Glomerular endothelial cell (primary cell): ENCODE results near the gene TYMP. TPM values are rescaled to one million over a fixed set of nuclear protein-coding genes. Genes with fewer than 3 reads are reported as not detected.

Experiments
- DNase-seq: peaks from one replicate; pipeline ENCODE4 v3.0.0-alpha.2; 2011; ENCODE audit warnings: low read depth, low spot score; ENCODE audit errors: extremely low read depth
- total RNA-seq: library from RNA; depleted of rRNA; stranded (reverse); fragments of >200 nt; gene quantifications from 2 replicates; pipeline ENCODE4 v1.2.3, GENCODE V29; 2015

Gene TYMP
- total RNA-seq, 1 donor from 2014 or later = 23.9 TPM

- no peak for DNase-seq
Measured at GRCh38 chr22:50486561-50487289, 43.1 kb downstream of the TYMP start, which contains the start of gene MIOX. Gene MIOX (plus strand): TSS chr22:50486859. CDS start chr22:50486898, 39 bp downstream.

- DNase-seq = no peak
Measured at GRCh38 chr22:50485221-50486131, 44.3 kb downstream of the TYMP start.

- DNase-seq = no peak
Measured at GRCh38 chr22:50483977-50484853, 45.6 kb downstream of the TYMP start.

- no peak for DNase-seq
Measured at GRCh38 chr22:50483556-50483955, 46.3 kb downstream of the TYMP start.

- no peak for DNase-seq
Measured at GRCh38 chr22:50483106-50483505, 46.7 kb downstream of the TYMP start.

- DNase-seq = no peak
Measured at GRCh38 chr22:50482107-50483074, 47.4 kb downstream of the TYMP start.

GRCh38 chr22:50481440-50482106 lies 48.2 kb downstream of the TYMP start, which contains the start of gene ADM2:
Gene ADM2 (plus strand): TSS chr22:50481543. CDS start chr22:50481848, 305 bp downstream.
- DNase-seq = no peak

- DNase-seq = no peak
Measured at GRCh38 chr22:50481045-50481439, 48.8 kb downstream of the TYMP start.

- DNase-seq = no peak
Measured at GRCh38 chr22:50479721-50480120, 50.1 kb downstream of the TYMP start.

- DNase-seq = no peak
Measured at GRCh38 chr22:50477923-50478322, 51.9 kb downstream of the TYMP start.

GRCh38 chr22:50476868-50477267 lies 52.9 kb downstream of the TYMP start:
- DNase-seq = no peak

Other genes starting within 250 kb of the TYMP start
- 130 and 233 TPM in 2 replicates for gene PLXNB2, start 222.4 kb downstream of the TYMP start, total RNA-seq
- gene DENND6B, start 203.0 kb downstream of the TYMP start, total RNA-seq = 6.4 and 15.2 TPM in 2 replicates
- gene PPP6R2, start 186.7 kb downstream of the TYMP start, total RNA-seq = 46.5 and 67.4 TPM in 2 replicates
- 53.7 and 66.0 TPM in 2 replicates for gene SBF1, start 55.0 kb downstream of the TYMP start, total RNA-seq
- gene ADM2, start 48.5 kb downstream of the TYMP start, total RNA-seq = 3.1 and 5.4 TPM in 2 replicates
- not detected in 2 replicates for gene MIOX, start 43.2 kb downstream of the TYMP start, total RNA-seq
- gene LMF2, start 22.3 kb downstream of the TYMP start, total RNA-seq = 82.2 and 93.8 TPM in 2 replicates
- gene NCAPH2, start 21.8 kb downstream of the TYMP start, total RNA-seq = 20.9 and 30.9 TPM in 2 replicates
- gene SCO2, start 4.4 kb downstream of the TYMP start, total RNA-seq = 2.6 and 7.3 TPM in 2 replicates
- not detected in 2 replicates for gene KLHDC7B, start 15.9 kb upstream of the TYMP start, total RNA-seq
- gene SYCE3, start 32.9 kb upstream of the TYMP start, total RNA-seq = 1.7 and 2.6 TPM in 2 replicates
- gene CPT1B, start 48.4 kb upstream of the TYMP start, total RNA-seq = 10.7 TPM in 1 of 2 replicates, not detected in the other
- 42.7 and 60.4 TPM in 2 replicates for gene CHKB, start 52.8 kb upstream of the TYMP start, total RNA-seq
- gene MAPK8IP2, start 70.8 kb upstream of the TYMP start, total RNA-seq = 0.29 and 0.58 TPM in 2 replicates
- gene ARSA, start 98.1 kb upstream of the TYMP start, total RNA-seq = 59.4 and 73.5 TPM in 2 replicates
- 51.9 and 103 TPM in 2 replicates for gene SHANK3, start 142.8 kb upstream of the TYMP start, total RNA-seq
- gene ACR, start 208.2 kb upstream of the TYMP start, total RNA-seq = 0.76 TPM in 1 of 2 replicates, not detected in the other